GM13977 (cell line): ENCODE measurements around the gene MRPL52.

ENCODE experiments used
- DNase-seq: peaks from one replicate; pipeline ENCODE4 v3.0.0; 2012; ENCODE audit warnings: low spot score
- in situ Hi-C: fragments of 300-500 bp; cut with MboI; formaldehyde crosslinking; loops from one replicate; pipeline ENCODE4 v1.12.0; 2022; ENCODE audit warnings: low sequenced_read_pairs, low pct_unique_long_range_greater_than_20kb, mixed read lengths, inconsistent platforms; ENCODE audit not compliant: unreplicated experiment
- TF ChIP-seq, protein P1 (sequence below): IDR thresholded peaks from 2 replicates; pipeline ENCODE4 v1.5.1; 2012; ENCODE audit warnings: mild to moderate bottlenecking, control low read depth; ENCODE audit not compliant: insufficient read depth; ENCODE audit errors: extremely low read depth, missing control alignments

Gene MRPL52

DNA sequence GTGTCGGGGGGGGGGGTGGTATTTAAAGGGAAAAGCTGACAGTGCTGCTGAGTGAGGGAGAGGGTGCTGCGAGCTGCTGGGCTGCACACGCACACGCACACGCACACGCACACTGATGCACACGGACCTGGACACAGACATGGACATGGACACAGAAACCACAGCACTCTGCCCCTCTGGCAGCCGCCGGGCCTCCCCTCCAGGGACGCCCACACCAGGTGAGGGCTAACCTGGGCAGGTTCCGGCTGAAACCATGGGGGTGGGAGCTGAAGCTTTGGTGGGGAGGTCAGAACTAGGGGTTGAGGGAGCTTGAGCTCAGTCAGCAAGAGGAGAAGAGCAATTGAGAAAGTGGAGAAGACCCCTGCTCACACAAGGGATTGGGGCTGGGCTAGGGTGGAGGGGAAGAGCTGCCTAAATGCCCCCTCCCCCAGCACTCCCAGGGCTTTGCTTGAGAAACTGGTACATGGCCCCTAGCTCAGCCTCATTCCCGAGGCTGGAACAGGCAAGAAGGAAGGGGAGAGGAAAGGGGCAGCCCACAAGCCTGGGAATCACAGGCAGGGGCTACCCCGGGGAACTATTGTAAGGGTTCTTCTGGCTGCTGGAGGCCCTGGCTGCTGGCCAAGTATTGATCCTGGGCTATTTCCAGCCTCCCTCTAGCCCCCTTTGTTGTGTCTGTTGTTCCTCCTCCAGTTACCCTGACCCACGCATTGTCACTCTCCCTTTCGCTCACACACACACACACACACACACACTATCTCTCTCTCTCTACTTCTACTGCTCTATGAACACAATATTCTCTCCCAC lies 53.7 kb downstream of the MRPL52 start, which contains the start of gene REM2:
TSS of gene REM2 (plus strand) at position 50 of the 804 bp plus-strand sequence. CDS start at position 116, 66 bp downstream.
- in situ Hi-C loops, result no loop called here
- TF ChIP-seq, protein P1, sequence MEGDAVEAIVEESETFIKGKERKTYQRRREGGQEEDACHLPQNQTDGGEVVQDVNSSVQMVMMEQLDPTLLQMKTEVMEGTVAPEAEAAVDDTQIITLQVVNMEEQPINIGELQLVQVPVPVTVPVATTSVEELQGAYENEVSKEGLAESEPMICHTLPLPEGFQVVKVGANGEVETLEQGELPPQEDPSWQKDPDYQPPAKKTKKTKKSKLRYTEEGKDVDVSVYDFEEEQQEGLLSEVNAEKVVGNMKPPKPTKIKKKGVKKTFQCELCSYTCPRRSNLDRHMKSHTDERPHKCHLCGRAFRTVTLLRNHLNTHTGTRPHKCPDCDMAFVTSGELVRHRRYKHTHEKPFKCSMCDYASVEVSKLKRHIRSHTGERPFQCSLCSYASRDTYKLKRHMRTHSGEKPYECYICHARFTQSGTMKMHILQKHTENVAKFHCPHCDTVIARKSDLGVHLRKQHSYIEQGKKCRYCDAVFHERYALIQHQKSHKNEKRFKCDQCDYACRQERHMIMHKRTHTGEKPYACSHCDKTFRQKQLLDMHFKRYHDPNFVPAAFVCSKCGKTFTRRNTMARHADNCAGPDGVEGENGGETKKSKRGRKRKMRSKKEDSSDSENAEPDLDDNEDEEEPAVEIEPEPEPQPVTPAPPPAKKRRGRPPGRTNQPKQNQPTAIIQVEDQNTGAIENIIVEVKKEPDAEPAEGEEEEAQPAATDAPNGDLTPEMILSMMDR, result no peak
- no peak for DNase-seq

DNA sequence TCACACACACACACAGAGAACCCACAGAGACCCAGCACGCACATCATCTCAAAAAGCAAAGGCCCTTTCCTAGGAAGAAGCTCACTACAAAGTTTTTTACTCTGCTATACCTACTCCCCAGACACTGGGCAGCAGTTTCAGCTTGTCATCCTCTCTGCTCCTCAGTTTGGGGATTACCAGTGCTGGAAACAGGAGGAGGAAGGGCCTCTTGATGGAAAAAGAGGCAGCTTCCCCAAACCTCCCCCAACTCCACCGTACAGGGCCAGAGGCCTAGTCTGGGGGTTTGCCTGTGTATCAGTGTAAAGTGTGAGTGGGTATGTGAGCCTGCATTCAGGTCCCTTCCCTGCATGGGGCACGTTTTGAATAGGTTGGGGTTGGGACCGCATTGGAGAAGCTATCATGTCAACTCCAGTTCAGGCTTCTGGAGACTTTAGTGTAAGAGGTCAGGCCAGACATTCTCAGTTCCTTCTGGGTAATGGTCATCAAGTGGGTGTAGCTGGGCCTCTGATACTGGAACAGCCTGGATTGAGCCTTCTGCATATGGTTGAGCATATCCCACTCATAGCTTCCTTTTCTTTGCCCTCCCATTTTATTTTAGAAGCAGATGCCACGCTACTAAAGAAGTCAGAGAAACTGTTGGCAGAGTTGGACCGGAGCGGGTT lies 54.5 kb downstream of the MRPL52 start:
- no peak for DNase-seq
- in situ Hi-C loops, result no loop called here
- TF ChIP-seq, protein P1, result no peak
